Osteoblast (primary cell): Measurements from ENCODE around the gene C11orf86. TPM values are rescaled to one million over a fixed set of nuclear protein-coding genes. Genes with fewer than 3 reads are reported as not detected.

ENCODE experiments used
- DNase-seq: peaks from one replicate; pipeline ENCODE4 v3.0.0; 2011; ENCODE audit warnings: low spot score, mixed read lengths; ENCODE audit not compliant: insufficient read length; ENCODE audit errors: missing footprints
- H2AFZ ChIP-seq: 2 replicates; pipeline ENCODE4 v1.6.0; 2011; ENCODE audit warnings: mild to moderate bottlenecking, low read length
- H3K27ac ChIP-seq: 2 replicates; pipeline ENCODE4 v1.5.1; 2011; ENCODE audit warnings: mild to moderate bottlenecking, low read depth, low read length, moderate library complexity
- H3K27me3 ChIP-seq: 2 replicates; pipeline ENCODE4 v1.6.0; 2012; ENCODE audit warnings: mild to moderate bottlenecking, control low read depth, inconsistent platforms, low read length, moderate library complexity; ENCODE audit not compliant: insufficient read depth
- H3K36me3 ChIP-seq: 2 replicates; pipeline ENCODE4 v1.5.1; 2011; ENCODE audit warnings: mild to moderate bottlenecking, low read length, control low read depth, moderate library complexity; ENCODE audit not compliant: insufficient read depth
- H3K4me1 ChIP-seq: 2 replicates; pipeline ENCODE4 v1.5.1; 2011; ENCODE audit warnings: mild to moderate bottlenecking, low read length, control low read depth, moderate library complexity; ENCODE audit not compliant: insufficient read depth
- H3K4me2 ChIP-seq: 2 replicates; pipeline ENCODE4 v1.6.0; 2011; ENCODE audit warnings: mild to moderate bottlenecking, low read length; ENCODE audit not compliant: insufficient read depth
- H3K4me3 ChIP-seq: fragments of 200-600 bp; sonication (generic); 3 replicates; pipeline ENCODE4 v1.5.1; 2012; ENCODE audit warnings: mild to moderate bottlenecking, low read length, inconsistent platforms; ENCODE audit not compliant: insufficient read depth
- H3K79me2 ChIP-seq: 2 replicates; pipeline ENCODE4 v1.6.0; 2012; ENCODE audit warnings: mild to moderate bottlenecking, low read length, control low read depth, inconsistent platforms; ENCODE audit not compliant: insufficient read depth
- H3K9me3 ChIP-seq: 2 replicates; pipeline ENCODE4 v1.5.1; 2011; ENCODE audit warnings: low read depth, low read length, control low read depth
- H4K20me1 ChIP-seq: 2 replicates; pipeline ENCODE4 v1.6.0; 2012; ENCODE audit warnings: mild to moderate bottlenecking, low read length, control low read depth; ENCODE audit not compliant: insufficient read depth
- CTCF ChIP-seq: IDR thresholded peaks from 2 replicates; pipeline ENCODE4 v1.5.1; 2011; ENCODE audit warnings: mild to moderate bottlenecking, low read depth, low read length, moderate library complexity; ENCODE audit errors: extremely low read depth
- total RNA-seq: library from RNA; depleted of rRNA; stranded (reverse); fragments of >200 nt; gene quantifications from 2 replicates; pipeline ENCODE4 v1.2.3, GENCODE V29; 2012

The C11orf86 gene
- total RNA-seq, 1 donor = not detected

- no peak overlapping the region for H2AFZ ChIP-seq
- no peaks in the 10 kb centered on the region for H3K27me3 ChIP-seq
- H3K27ac ChIP-seq = peak overlapping the region; percentile 91
- no peaks in the 10 kb centered on the region for H3K79me2 ChIP-seq
- no peaks in the 10 kb centered on the region for H3K36me3 ChIP-seq
- peak overlapping the region; percentile 77 for H3K4me2 ChIP-seq
- peak overlapping the region; percentile 16 for H3K4me3 ChIP-seq
- no peak for DNase-seq
- no peak for TF ChIP-seq CTCF
- no peaks in the 10 kb centered on the region for H3K9me3 ChIP-seq
- H4K20me1 ChIP-seq = no peaks in the 10 kb centered on the region
- H3K4me1 ChIP-seq = peaks cover 50% of the 10 kb centered on the region
Measured at GRCh38 chr11:66970371-66970806, 4.7 kb upstream of the C11orf86 start.

- Histone ChIP-seq H3K79me2 (no peaks in the 10 kb centered on the region), H3K4me1 (peaks cover 50% of the 10 kb centered on the region), H2AFZ (peak overlapping the region; percentile 7), H3K4me3 (no peak overlapping the region), H3K9me3 (no peaks in the 10 kb centered on the region), H3K4me2 (peak overlapping the region; percentile 77), H4K20me1 (no peaks in the 10 kb centered on the region), H3K36me3 (no peaks in the 10 kb centered on the region), H3K27ac (peak overlapping the region; percentile 91), H3K27me3 (no peaks in the 10 kb centered on the region)
- TF ChIP-seq CTCF = no peak
- DNase-seq = peak; percentile 98
Measured at GRCh38 chr11:66970807-66971442, 4.2 kb upstream of the C11orf86 start.

DNA sequence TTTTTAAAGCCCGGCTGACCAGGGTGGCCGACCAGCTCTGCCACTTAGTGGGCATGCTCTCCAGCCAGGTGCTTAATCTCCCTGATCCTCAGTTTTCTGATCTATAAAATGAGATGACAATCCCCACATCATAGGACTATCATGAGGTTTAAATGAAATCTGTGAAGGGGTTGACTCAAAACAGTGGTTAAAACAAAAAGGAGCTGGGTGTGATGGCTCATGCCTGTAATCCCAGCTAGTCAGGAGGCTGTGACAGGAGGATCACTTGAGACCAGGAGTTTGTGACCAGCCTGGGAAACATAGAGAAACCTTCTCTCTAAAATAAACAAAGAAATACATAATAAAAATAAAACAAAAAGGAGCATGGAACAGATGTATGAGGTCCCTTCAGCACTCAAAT is 3.6 kb upstream of the C11orf86 start:
- Histone ChIP-seq H4K20me1 (no peaks in the 10 kb centered on the region), H3K27ac (peak overlapping the region; percentile 91), H3K4me2 (peak overlapping the region; percentile 40), H2AFZ (peak overlapping the region; percentile 7), H3K4me3 (no peak overlapping the region), H3K36me3 (no peaks in the 10 kb centered on the region), H3K9me3 (no peaks in the 10 kb centered on the region), H3K27me3 (no peaks in the 10 kb centered on the region), H3K4me1 (peaks cover 50% of the 10 kb centered on the region), H3K79me2 (no peaks in the 10 kb centered on the region)
- DNase-seq = no peak
- TF ChIP-seq CTCF = no peak

- Histone ChIP-seq H2AFZ (no peak overlapping the region), H3K79me2 (no peaks in the 10 kb centered on the region), H3K27ac (no peak overlapping the region), H3K4me1 (peaks cover 30% of the 10 kb centered on the region), H3K9me3 (peaks cover 2% of the 10 kb centered on the region), H3K27me3 (no peaks in the 10 kb centered on the region), H3K4me3 (no peak overlapping the region), H3K4me2 (no peak overlapping the region), H4K20me1 (no peaks in the 10 kb centered on the region), H3K36me3 (no peaks in the 10 kb centered on the region)
- TF ChIP-seq CTCF = no peak
- no peak for DNase-seq
Measured at GRCh38 chr11:66973956-66974580, 1.0 kb upstream of the C11orf86 start.
